ENCODE results near the gene ZNF394. TPM values are rescaled to one million over a fixed set of nuclear protein-coding genes. Genes with fewer than 3 reads are reported as not detected.

ZNF394 gene
- total and polyA plus RNA-seq, 2 donors (not counting 1 experiment from before 2014, with no cell fraction given), result 50.5 to 80.7 TPM

DNA sequence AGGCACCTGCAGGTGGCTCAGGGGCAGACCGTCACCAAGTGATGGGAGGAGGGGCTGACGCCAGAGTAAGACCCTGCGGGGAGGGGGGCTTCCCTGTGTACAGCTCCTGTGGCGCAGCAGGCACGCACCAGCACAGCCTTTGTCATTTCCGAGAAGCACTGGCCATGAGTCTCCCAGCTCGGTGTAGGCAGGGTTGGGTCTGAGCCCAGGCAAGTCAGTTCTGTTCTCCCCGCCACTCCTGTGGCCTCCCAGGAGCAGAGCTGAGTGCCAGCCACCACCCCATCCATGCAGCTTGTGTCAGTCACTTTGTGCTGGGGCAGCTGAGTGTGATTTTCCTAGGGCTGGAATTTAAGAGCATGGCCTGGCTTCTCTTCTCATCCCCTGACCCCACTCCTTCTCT, 48.1 kb downstream of the ZNF394 start:
- H3K4me2 ChIP-seq (replicated peaks; ENCODE audit: low read depth, low read length, poor library complexity, severe bottlenecking), result no peak overlapping the region
- Mint-ChIP-seq H3K27ac (no peak overlapping the region), H3K4me3 (no peak overlapping the region), H3K4me1 (no peaks in the 10 kb centered on the region), H3K27me3 (no peaks in the 10 kb centered on the region), H3K9me3 (ENCODE audit: insufficient read depth) (no peaks in the 10 kb centered on the region)
- peaks cover 44% of the 10 kb centered on the region for H3K79me2 ChIP-seq (ENCODE audit: control insufficient read depth, insufficient read depth, low read length)
- H3K9me3 ChIP-seq (ENCODE audit: control extremely low read depth in 1 of 3, control insufficient read depth in 2 of 3, insufficient read depth in 1 of 3, low read length in 2 of 3), result no peaks in the 10 kb centered on the region
- peaks cover 0 to 66% of the 10 kb centered on the region in 2 experiments for H3K36me3 ChIP-seq (replicated peaks in 1 of 2; ENCODE audit: control extremely low read depth in 1 of 2, control insufficient read depth in 1 of 2, extremely low read depth in 1 of 2, insufficient read depth in 2 of 2, low read length in 1 of 2)
- DNase-seq, result no peak
- no peak overlapping the region for H3K9ac ChIP-seq (ENCODE audit: low read length)
- H3K27ac ChIP-seq (ENCODE audit: low read length in 2 of 2), result no peak overlapping the region
- TF ChIP-seq, protein P1, sequence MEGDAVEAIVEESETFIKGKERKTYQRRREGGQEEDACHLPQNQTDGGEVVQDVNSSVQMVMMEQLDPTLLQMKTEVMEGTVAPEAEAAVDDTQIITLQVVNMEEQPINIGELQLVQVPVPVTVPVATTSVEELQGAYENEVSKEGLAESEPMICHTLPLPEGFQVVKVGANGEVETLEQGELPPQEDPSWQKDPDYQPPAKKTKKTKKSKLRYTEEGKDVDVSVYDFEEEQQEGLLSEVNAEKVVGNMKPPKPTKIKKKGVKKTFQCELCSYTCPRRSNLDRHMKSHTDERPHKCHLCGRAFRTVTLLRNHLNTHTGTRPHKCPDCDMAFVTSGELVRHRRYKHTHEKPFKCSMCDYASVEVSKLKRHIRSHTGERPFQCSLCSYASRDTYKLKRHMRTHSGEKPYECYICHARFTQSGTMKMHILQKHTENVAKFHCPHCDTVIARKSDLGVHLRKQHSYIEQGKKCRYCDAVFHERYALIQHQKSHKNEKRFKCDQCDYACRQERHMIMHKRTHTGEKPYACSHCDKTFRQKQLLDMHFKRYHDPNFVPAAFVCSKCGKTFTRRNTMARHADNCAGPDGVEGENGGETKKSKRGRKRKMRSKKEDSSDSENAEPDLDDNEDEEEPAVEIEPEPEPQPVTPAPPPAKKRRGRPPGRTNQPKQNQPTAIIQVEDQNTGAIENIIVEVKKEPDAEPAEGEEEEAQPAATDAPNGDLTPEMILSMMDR (IDR thresholded peaks at IDR 0.05), result no peak
- TF ChIP-seq EZH2 (IDR thresholded peaks at IDR 0.05; ENCODE audit: borderline replicate concordance, insufficient read depth, low read depth, low read length, poor library complexity, severe bottlenecking), result no peak
- POLR2A ChIA-PET, result no interaction called here
- 96% methylated on average over 8 of the region's 8 CpGs for WGBS (ENCODE audit: insufficient coverage)
- no peaks in the 10 kb centered on the region for H3K4me1 ChIP-seq (ENCODE audit: control insufficient read depth in 2 of 2, insufficient read depth in 2 of 2, low read length in 2 of 2)
- no peak for ATAC-seq (ENCODE audit: low read depth)
- CTCF ChIA-PET, result no interaction called here
- H3K4me3 ChIP-seq (ENCODE audit: control extremely low read depth in 1 of 5, extremely low read depth in 1 of 5, insufficient read depth in 1 of 5, low read depth in 2 of 5, low read length in 4 of 5), result no peak overlapping the region
- no peaks in the 10 kb centered on the region for H3K27me3 ChIP-seq (replicated peaks in 1 of 4; ENCODE audit: control extremely low read depth in 1 of 4, control insufficient read depth in 3 of 4, insufficient read depth in 4 of 4, low read length in 3 of 4)
- intact Hi-C loops (cut with micrococcal nuclease), result no loop called here
- peaks cover 8% of the 10 kb centered on the region for H4K20me1 ChIP-seq (ENCODE audit: control insufficient read depth, insufficient read depth, low read length, poor library complexity, severe bottlenecking)
- no peak overlapping the region for H2AFZ ChIP-seq (ENCODE audit: insufficient read depth, low read depth, low read length, poor library complexity, severe bottlenecking)

DNA sequence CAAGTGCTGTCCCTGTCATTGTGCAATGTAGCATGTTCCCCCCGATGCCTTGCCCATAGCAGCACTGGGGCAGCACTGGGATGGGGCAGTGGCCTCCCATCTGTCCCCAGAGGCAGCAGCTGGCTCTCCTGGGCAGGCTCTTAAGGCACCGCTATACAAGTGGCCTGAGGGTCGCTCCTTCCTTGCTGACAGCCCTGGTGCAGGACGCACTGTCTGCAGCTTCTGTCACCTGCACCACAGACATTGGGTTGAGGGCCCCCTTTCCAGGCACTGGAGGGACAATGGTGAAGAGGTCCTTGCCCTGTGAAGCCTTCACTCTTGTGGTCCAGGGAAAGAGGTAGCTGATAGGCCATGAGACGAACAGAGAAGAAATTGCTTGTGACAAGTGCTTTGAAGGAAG, 50.8 kb downstream of the ZNF394 start:
- Histone ChIP-seq H3K4me3 (ENCODE audit: control extremely low read depth in 1 of 5, extremely low read depth in 1 of 5, insufficient read depth in 1 of 5, low read depth in 2 of 5, low read length in 4 of 5) (no peak overlapping the region), H3K36me3 (replicated peaks in 1 of 2; ENCODE audit: control extremely low read depth in 1 of 2, control insufficient read depth in 1 of 2, extremely low read depth in 1 of 2, insufficient read depth in 2 of 2, low read length in 1 of 2) (peaks cover 2 to 71% of the 10 kb centered on the region in 2 experiments), H3K4me2 (replicated peaks; ENCODE audit: low read depth, low read length, poor library complexity, severe bottlenecking) (no peak overlapping the region), H3K27me3 (replicated peaks in 1 of 4; ENCODE audit: control extremely low read depth in 1 of 4, control insufficient read depth in 3 of 4, insufficient read depth in 4 of 4, low read length in 3 of 4) (no peaks in the 10 kb centered on the region), H4K20me1 (ENCODE audit: control insufficient read depth, insufficient read depth, low read length, poor library complexity, severe bottlenecking) (no peaks in the 10 kb centered on the region), H3K4me1 (ENCODE audit: control insufficient read depth in 2 of 2, insufficient read depth in 2 of 2, low read length in 2 of 2) (peaks cover 0 to 5% of the 10 kb centered on the region in 2 donors), H3K79me2 (ENCODE audit: control insufficient read depth, insufficient read depth, low read length) (peaks cover 40% of the 10 kb centered on the region), H3K9me3 (ENCODE audit: control extremely low read depth in 1 of 3, control insufficient read depth in 2 of 3, insufficient read depth in 1 of 3, low read length in 2 of 3) (no peaks in the 10 kb centered on the region), H3K27ac (ENCODE audit: low read length in 2 of 2) (no peak overlapping the region), H3K9ac (ENCODE audit: low read length) (no peak overlapping the region), H2AFZ (ENCODE audit: insufficient read depth, low read depth, low read length, poor library complexity, severe bottlenecking) (no peak overlapping the region)
- WGBS (ENCODE audit: insufficient coverage), result 96% methylated on average over 5 of the region's 5 CpGs
- TF ChIP-seq, protein P1 (IDR thresholded peaks at IDR 0.05), result no peak
- TF ChIP-seq EZH2 (IDR thresholded peaks at IDR 0.05; ENCODE audit: borderline replicate concordance, insufficient read depth, low read depth, low read length, poor library complexity, severe bottlenecking), result no peak
- Mint-ChIP-seq H3K27me3 (no peaks in the 10 kb centered on the region), H3K9me3 (ENCODE audit: insufficient read depth) (no peaks in the 10 kb centered on the region), H3K27ac (no peak overlapping the region), H3K4me3 (no peak overlapping the region), H3K4me1 (peaks cover 4% of the 10 kb centered on the region)
- ATAC-seq (ENCODE audit: low read depth) (no peak), DNase-seq (no peak)
- CTCF ChIA-PET, result interaction anchor here (0.7 kb wide), 1 partner anchor 13 kb away, joined by 3 read pairs; no protein-coding TSS in a partner anchor
- POLR2A ChIA-PET, result interaction anchor here (0.6 kb wide), 1 partner anchor 159 kb away, joined by 3 read pairs; no protein-coding TSS in a partner anchor
- intact Hi-C loops (cut with micrococcal nuclease), result no loop called here
